Occipital lobe (tissue), 2 donors: ENCODE measurements around the gene SWAP70. TPM values are rescaled to one million over a fixed set of nuclear protein-coding genes. Genes with fewer than 3 reads are reported as not detected.

Experiments used
- DNase-seq: peaks from one replicate; lab custom pipeline; 2025; lab: John Stamatoyannopoulos, UW
- total RNA-seq: library from RNA; depleted of rRNA; stranded (reverse); fragments of >200 nt; gene quantifications from one replicate; pipeline ENCODE4 v1.2.3, GENCODE V29; 2014

SWAP70 gene
- total RNA-seq, 1 donor from 2014 or later: 13.7 TPM

- no peak for DNase-seq
Observed at GRCh38 chr11:9774591-9775397, 110.9 kb downstream of the SWAP70 start.

DNA sequence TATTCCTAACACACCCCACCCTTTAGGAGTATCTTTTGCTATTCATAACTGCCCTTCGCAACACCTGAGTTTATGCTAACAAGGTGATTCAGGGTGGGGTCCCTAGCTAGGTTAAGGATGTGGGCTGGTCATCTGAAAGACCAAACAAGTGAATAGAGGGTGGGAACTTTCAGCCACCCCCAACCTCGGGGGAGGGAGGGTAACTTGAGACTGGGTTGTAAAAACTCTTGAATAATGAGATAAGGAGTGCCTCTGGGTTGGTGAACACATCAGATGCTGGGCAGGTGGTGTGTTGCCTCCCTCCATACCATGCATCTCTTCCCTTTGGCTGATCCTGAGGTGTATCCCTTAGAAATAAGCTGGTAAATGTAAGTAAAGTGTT, 111.5 kb downstream of the SWAP70 start:
- DNase-seq: no peak

DNA sequence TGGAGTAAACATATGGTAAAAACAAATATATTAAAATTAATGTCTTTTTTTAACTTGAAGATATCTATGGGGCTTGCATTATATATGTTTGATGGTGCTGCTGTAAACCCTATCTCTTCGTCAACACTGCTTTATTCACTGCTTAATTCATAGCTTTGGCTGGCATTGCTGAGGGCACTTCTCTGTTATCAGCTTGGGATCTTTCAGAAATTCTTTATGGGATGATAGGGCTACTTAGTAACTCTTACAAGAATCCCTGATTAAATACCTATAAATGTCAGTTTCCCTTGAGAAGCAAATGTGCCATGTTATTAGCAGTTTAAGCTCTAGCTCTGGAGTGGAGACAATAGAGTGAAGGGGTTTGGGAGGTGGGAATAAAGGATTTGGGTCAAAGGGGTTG, 112.3 kb downstream of the SWAP70 start:
- no peak for DNase-seq

DNA sequence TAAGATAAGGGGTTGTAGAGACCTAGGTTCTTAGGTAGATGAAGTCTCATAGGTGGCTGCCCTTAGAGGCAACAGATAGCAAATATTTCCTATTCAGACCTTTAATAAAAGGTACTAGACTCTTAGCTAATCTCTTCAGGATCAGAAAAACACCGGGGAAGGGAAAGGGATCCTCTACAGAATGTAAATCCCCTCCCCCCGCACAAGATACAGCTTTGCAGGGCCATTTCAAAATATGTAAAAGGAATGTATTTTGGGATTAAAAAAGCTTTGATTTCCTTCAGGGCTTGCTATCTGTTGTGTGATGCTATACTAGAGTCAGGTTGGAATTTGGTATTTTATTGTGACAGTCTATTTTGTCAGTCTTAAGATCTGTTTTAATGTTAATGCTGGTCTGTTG, 113.2 kb downstream of the SWAP70 start:
- DNase-seq: no peak

DNA sequence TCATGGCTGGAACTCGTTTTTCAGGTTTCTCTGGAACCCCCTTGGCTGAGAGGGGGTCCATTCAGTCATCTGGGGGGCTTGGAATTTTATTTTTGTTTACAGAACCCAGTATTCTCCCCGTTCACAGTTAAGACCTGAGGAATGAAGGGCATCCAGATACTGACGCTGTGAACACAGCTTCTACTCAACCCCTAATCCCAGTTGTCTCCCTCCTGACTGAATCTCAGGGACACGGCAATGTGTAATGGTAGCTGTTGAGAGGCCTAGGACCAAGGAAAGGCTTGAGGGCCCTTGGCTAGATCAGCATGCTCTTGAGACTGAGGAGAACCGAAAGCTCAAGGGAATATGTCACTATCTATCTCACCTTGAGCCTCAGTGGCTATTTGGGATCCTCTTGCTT, 113.6 kb downstream of the SWAP70 start:
- DNase-seq: no peak

GRCh38 chr11:9780929-9781328, 117.1 kb downstream of the SWAP70 start:
- DNase-seq: no peak

GRCh38 chr11:9783986-9784385, 120.1 kb downstream of the SWAP70 start:
- DNase-seq: no peak

- DNase-seq: no peak
Observed at GRCh38 chr11:9784602-9785315, 120.9 kb downstream of the SWAP70 start.

DNA sequence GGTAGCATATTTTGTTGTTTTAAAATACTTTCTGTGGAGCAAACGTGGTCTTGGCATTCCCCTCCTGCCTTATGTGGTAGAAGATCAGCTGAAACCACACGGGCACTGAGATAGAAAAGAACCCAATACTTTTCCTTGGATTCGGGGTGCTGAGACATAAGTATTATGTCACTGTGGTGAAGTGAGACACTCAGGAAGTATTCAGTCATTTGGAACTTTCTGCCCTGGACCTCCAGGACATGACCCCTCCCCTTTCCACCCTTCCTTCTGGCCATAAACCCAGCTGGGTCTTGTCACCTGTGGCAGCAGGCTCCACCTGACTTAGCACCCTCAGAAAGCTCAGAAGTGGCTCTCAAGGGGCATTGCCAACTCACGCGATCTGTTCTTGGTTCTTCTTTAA, 123.4 kb downstream of the SWAP70 start:
- DNase-seq: no peak

GRCh38 chr11:9787981-9788521, 124.2 kb downstream of the SWAP70 start:
- DNase-seq: no peak

GRCh38 chr11:9789910-9790309, 126.0 kb downstream of the SWAP70 start:
- DNase-seq: no peak

DNA sequence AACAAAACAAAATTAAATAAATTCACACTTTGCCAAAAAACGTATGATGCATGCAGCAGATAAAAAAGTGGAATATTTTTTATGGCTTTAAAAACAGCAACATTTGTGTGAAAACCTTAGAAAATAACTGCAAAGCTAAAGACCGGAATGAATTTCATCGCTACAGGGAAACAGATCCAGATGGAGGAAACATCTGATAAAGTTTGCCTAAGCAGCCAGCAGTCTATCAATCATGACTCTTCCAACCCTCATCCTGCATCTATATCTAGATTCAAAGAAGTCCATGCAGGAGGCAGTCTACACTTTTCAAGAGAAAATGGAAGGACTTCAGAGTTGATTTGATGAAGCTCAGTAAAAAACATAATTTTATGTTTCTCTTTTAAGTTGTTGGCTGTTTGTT, 126.8 kb downstream of the SWAP70 start:
- DNase-seq: no peak

DNA sequence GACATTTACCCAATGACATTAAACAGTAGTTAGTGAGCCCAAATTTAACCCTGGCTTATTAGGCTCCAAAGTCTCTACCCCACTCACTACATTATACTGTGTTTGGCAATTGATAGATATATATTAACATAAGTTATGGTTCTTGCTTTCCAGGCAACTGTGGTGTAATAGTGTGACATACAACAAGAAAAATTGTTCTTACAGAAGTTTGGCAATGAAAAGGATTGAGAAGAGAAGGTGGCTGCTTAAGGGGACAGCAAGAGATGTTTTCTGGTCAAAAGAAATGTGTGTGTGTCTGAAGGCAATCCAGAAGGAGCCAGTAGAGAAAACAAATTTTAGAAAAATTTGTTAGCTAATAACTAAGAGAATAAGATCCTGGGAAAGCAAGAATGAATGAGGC, 132.4 kb downstream of the SWAP70 start:
- DNase-seq: no peak

- no peak for DNase-seq
Observed at GRCh38 chr11:9796854-9797253, 133.0 kb downstream of the SWAP70 start.

DNA sequence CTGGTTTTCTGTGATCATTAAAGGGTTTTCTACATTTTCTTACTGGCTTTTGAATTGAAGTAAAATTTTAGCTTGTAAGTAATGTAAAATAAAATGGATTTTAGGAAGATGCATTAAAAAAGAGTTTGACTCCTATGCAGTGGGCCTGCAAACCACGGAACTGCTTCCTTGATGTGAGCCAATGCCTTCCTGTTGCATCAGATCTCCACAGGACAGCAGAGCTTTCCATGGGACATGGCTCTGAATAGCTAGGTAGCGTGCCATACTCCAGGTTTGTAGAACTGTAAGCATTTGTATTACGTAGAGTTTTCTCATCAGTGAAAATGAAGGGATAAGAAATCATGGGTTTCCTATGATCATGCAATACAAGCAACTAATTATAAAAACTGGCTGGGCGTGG, 133.4 kb downstream of the SWAP70 start:
- DNase-seq: no peak

DNA sequence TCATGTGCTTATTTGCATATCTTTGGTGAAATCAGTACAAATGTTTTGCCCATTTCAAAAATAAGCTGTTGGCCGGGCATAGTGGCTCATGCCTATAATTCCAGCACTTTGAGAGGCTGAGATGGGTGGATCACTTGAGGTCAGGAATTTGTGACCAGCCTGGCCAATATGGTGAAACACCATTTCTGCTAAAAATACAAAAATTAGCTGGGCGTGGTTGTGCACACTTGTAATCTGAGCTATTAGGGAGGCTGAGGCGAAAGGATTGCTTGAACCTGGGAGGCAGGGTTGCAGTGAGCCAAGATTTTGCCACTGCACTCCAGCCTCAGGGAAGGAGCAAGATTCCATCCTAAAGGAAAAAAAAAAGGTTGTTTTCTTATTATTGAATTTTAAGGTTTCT, 136.0 kb downstream of the SWAP70 start:
- DNase-seq: no peak

DNA sequence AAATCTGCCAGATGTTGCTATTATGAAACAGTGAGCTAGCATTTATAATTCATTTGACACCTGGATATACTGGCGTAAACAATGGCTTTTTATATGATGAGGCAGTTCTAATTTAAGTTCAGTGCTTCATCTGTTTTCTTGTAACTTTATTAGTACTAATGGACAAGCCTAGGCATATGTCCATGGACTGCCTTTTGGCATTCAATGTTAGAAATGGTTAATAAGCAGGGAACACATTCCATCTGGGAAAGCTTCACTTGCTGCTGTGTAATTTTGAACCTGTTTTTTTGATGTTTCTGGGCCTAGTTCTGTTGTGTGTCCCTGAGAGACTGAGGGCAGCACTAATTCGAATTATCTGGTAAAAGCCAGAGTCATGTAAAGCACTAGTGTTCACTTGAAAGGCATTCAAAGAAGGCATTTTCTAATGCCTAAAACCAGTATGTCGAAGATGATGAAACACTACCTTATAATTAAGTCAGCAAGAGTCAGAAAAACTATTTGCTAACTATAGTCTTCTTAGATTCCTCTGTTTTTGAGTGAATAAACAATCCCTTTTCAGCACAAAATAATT, 138.5 kb downstream of the SWAP70 start:
- DNase-seq: no peak

Other genes with a start within 250 kb of the SWAP70 start
- 33.5 TPM for gene ZNF143, start 203.1 kb upstream of the SWAP70 start, total RNA-seq
- gene WEE1, start 90.4 kb upstream of the SWAP70 start, total RNA-seq: 17.3 TPM